HG02884 (cell line): ENCODE measurements around the gene GNB1L.
A peak's percentile ranks its signal among the peaks of the same experiment; 100 is the strongest.

Experiments used
- ATAC-seq: cut with Tn5 transposase; IDR thresholded peaks from one replicate; pipeline ENCODE4 v1.9.1; 2021; ENCODE audit warnings: mild to moderate bottlenecking, moderate library complexity; ENCODE audit not compliant: unreplicated experiment

Gene GNB1L

GRCh38 chr22:19865141-19865829, 10.6 kb upstream of the GNB1L start:
- ATAC-seq = no peak

- ATAC-seq = no peak
These were observed 9.9 kb upstream of the GNB1L start for GRCh38 chr22:19864538-19865106.

GRCh38 chr22:19863571-19863970, 8.9 kb upstream of the GNB1L start:
- no peak for ATAC-seq

GRCh38 chr22:19862619-19863246, 8.1 kb upstream of the GNB1L start:
- ATAC-seq = no peak

- no peak for ATAC-seq
These were observed 5.3 kb upstream of the GNB1L start for GRCh38 chr22:19859861-19860510.

GRCh38 chr22:19857382-19857781, 2.7 kb upstream of the GNB1L start:
- no peak for ATAC-seq

GRCh38 chr22:19855504-19856409, 1.1 kb upstream of the GNB1L start:
- ATAC-seq = peak; percentile 14

GRCh38 chr22:19853879-19854777, 546 bp downstream of the GNB1L start:
- peak; percentile 9 for ATAC-seq

- no peak for ATAC-seq
These were observed 1.4 kb downstream of the GNB1L start for GRCh38 chr22:19853058-19853878.

GRCh38 chr22:19852177-19852781, 2.4 kb downstream of the GNB1L start:
- no peak for ATAC-seq

- ATAC-seq = no peak
These were observed 3.1 kb downstream of the GNB1L start for GRCh38 chr22:19851291-19852176.

- no peak for ATAC-seq
These were observed 3.9 kb downstream of the GNB1L start for GRCh38 chr22:19850763-19851109.

- ATAC-seq = no peak
These were observed 4.6 kb downstream of the GNB1L start for GRCh38 chr22:19849835-19850762.

GRCh38 chr22:19848298-19849224, 6.1 kb downstream of the GNB1L start:
- no peak for ATAC-seq

- no peak for ATAC-seq
These were observed 7.4 kb downstream of the GNB1L start for GRCh38 chr22:19847345-19847632.
